CD4-positive, alpha-beta T cell treated with Interleukin-21 for 1 hour (primary cell): ENCODE data around the gene GRHPR.

Source experiments
- DNase-seq: peaks from one replicate; pipeline ENCODE4 v3.0.0-alpha.2; 2020

Gene GRHPR

GRCh38 chr9:37399336-37399735, 23.2 kb upstream of the GRHPR start:
- no peak for DNase-seq

DNA sequence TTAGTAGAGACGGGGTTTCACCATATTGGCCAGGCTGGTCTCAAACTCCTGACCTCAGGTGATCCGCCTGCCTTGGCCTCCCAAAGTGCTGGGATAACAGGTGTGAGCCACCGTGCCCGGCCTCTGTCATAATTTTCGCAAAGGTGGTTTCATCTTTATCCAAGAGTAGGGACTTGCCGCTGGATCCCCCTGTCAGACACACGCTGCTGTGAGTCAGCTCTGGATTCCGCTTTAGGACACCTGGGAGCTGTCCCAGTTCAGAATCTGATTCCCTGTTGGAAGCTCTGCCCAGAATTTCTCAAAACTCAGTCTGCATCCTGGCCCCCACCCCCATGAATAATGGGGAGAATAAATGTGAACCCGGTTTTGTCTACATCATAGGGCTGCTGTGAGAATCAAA, 17.9 kb upstream of the GRHPR start:
- DNase-seq, result no peak

GRCh38 chr9:37405350-37405749, 17.1 kb upstream of the GRHPR start:
- no peak for DNase-seq

DNA sequence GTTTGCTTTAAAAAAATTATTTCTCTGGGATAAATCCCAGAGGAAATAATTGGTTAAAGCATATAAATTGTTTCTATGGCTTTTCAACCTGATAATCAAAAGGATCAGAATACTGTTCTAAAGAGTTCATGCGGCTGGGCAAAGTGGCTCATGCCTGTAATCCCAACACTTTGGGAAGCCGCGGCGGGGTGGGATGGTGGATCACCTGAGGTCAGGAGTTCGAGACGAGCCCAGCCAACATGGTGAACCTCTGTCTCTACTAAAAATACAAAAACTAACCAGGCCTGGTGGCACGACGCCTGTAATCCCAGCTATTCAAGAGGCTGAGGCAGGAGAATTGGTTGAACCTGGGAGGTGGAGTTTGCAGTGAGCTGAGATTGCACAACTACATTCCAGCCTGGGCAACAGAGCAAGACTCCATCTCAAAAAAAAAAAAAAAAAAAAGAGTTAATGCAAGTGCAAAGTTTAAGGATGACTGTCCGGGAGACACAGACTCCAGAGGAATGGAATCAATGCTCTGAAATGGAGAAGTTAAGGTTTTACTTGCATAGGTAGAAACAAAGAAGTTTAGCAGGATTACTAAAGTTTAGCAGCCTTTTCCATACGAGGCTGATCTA, 16.6 kb upstream of the GRHPR start:
- no peak for DNase-seq

- no peak for DNase-seq
Observed at GRCh38 chr9:37406603-37407401, 15.7 kb upstream of the GRHPR start.

DNA sequence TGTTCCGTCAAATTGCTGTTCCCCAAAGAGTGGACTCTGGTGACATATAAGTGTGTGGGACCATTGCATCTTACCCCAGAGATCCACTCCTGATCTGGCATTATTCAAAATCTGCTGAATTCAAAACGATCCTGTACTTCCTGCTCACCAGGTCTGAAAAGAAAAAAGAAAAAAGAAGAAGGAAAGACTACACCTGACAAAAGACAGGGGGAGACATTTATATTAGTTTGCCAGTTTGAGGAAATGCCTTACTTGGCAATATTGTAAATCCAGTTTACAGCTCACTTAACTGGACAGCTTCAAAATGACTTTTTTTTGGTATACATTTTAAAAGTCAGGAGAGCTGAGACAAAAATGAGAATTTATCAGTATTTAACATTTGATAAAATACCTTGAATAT, 15.0 kb upstream of the GRHPR start:
- no peak for DNase-seq

- DNase-seq, result peak; percentile 79
Observed at GRCh38 chr9:37408933-37409710, 13.4 kb upstream of the GRHPR start.

GRCh38 chr9:37410354-37410861, 12.1 kb upstream of the GRHPR start:
- no peak for DNase-seq

GRCh38 chr9:37410969-37411785, 11.3 kb upstream of the GRHPR start:
- DNase-seq, result no peak

DNA sequence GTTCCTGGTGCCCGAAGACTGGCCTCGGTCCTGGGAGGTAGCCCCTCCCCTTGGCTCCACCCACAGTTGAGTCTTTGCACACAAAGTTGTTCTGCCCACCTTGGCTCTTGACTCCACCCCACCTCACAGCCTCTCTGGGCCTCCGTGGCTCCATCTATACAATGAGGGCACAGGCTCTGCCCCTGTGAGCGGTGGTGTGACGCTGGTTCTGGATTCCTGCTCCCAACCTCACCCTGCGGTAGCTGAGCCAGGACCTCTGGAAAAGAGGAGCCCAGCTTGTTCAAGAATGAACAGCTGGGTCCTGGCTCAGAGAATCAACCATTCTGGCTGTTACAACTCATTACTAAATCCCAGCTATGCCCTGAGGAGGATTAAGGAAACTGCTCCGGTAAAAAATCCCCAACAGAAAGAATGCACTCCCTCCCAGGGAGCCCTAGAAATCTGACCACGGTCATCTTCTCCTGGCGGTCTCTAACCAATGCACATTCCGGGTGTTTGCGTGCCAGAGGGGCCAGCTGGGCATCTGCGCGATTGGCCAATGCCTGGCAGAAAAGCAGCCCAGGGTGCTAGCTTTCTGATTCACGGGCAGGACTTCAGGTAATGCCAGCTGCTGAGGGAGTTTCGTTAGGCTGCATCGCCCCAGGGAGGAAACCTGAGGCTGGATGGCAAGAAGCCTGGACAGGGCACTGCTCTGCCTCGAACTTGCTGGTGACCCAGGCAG, 9.9 kb upstream of the GRHPR start:
- no peak for DNase-seq

- no peak for DNase-seq
Observed at GRCh38 chr9:37413311-37413710, 9.2 kb upstream of the GRHPR start.

DNA sequence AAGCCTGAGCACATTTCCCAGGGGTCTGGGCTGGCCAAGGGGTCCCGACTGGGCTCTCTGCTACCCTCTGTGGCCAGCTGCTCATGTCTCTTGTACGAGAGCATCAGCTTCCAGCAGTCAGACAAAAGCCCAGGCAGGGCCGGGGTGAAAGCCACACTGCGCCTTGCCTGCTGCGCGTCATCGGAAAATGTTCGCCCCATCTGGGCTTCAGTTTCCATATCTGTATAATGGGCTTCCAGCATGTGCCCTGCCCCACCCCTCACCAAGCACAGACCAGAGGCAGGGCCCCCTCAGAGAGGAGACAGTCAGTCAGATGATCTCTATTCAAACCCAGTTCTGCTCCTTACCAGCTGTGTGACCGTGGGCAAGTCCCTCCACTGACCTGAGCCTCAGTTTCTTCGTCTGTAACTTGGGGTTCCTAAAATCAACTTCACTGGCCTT, 8.0 kb upstream of the GRHPR start:
- DNase-seq, result no peak

GRCh38 chr9:37415011-37415719, 7.3 kb upstream of the GRHPR start:
- peak; percentile 82 for DNase-seq

DNA sequence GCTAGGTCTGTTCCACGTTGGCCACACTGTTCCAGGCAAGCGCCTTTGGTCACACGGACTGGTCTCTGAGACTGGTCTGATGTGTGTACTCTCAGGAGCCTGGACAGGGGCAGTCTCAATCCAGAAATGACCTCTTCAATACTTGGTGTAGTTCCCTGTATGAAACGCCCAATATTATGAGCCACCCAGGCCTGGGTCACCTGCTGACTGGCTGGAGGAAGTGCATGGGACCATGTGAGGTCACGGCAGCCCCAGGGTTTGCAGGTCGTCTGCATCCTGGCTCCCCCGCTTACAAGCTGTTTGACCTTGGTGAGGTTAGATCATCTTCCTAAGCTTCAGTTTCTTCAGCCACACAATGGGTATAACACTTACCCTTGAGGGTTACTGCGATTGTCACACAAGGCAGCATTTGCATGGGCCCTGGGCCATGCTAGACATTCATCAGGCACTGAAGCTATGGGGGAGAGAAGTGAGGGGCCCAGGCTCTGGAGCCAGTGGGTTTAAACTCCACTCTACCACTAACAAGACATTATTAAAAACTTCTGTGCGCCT, 5.2 kb upstream of the GRHPR start:
- no peak for DNase-seq

- DNase-seq, result no peak
Observed at GRCh38 chr9:37417857-37418618, 4.5 kb upstream of the GRHPR start.

DNA sequence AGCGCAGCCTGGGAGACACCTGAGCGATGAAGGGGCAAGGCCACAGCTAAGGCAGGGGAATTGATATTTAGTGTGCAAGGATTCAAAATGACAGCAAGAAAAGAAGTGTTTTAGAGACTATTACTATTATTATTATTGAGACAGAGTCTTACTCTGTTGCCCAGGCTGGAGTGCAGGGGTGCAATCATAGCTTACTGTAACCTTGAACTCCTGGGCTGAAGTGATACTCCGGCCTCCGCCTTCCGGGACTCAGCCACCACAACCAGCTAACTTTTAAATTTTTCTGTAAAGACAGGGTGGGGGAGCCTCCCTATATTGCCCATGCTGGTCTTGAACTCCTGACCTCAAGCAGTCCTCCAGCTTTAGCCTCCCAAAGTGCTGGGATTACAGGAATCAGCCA, 3.3 kb upstream of the GRHPR start:
- no peak for DNase-seq

- DNase-seq, result no peak
Observed at GRCh38 chr9:37420271-37421215, 2.0 kb upstream of the GRHPR start.

- DNase-seq, result no peak
Observed at GRCh38 chr9:37421914-37422288, 595 bp upstream of the GRHPR start.

GRCh38 chr9:37423508-37423907, 1.0 kb downstream of the GRHPR start:
- DNase-seq, result no peak
